ENCODE data around the gene IPP.

DNA sequence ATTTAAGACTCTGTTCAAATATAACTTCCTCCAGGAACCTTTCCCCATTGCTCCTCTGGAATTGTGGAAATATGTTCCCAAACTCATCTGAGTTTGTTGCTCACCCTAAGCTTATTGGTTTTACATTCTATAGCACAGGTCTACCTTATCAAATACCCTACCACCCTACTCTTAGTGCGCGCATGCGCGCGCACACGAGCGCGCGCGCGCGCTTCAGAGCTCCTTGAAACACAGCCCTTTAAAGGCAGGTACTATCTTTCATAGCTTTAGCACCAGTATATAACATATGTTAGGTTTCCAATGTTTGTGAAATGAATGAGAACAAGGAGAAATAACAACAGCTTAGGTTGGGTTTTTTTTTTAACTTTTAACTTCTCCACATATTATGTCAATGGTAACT lies 3.5 kb downstream of the IPP start:
- TF ChIP-seq, protein P1, sequence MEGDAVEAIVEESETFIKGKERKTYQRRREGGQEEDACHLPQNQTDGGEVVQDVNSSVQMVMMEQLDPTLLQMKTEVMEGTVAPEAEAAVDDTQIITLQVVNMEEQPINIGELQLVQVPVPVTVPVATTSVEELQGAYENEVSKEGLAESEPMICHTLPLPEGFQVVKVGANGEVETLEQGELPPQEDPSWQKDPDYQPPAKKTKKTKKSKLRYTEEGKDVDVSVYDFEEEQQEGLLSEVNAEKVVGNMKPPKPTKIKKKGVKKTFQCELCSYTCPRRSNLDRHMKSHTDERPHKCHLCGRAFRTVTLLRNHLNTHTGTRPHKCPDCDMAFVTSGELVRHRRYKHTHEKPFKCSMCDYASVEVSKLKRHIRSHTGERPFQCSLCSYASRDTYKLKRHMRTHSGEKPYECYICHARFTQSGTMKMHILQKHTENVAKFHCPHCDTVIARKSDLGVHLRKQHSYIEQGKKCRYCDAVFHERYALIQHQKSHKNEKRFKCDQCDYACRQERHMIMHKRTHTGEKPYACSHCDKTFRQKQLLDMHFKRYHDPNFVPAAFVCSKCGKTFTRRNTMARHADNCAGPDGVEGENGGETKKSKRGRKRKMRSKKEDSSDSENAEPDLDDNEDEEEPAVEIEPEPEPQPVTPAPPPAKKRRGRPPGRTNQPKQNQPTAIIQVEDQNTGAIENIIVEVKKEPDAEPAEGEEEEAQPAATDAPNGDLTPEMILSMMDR (IDR thresholded peaks at IDR 0.05; ENCODE audit: low read depth, low read length, poor library complexity, severe bottlenecking): no peak
- no peak for TF ChIP-seq EZH2phosphoT487 (IDR thresholded peaks at IDR 0.05; ENCODE audit: borderline replicate concordance, low read length)

All from DOHH2 (cell line).